ENCODE data around the gene CRAMP1. TPM values are rescaled to one million over a fixed set of nuclear protein-coding genes. Genes with fewer than 3 reads are reported as not detected.

The CRAMP1 gene
- total and polyA plus RNA-seq, 2 experiments from 2014 or later: 2.2 to 6.3 TPM

DNA sequence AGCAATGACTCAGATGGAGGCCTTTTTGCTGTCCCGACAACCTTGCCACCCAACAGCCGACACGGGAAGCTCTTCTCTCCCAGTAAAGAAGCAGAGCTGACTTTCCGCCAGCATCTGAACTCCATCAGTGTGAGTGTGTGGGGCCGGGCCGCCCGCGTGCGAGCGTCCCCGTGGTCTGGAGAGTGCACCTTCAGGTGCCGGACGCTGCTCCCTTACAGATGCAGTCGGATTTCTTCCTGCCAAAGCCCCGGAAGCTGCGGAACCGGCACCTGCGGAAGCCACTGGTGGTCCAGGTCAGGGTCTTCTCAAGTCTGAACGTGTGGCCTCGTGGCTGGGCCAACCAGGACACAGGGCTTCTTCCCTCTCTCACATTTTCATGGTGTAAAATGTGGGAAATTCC lies 50.4 kb downstream of the CRAMP1 start:
- in situ Hi-C loops (cut with MboI): no loop called here
- Histone ChIP-seq H3K36me3 (ENCODE audit: low read depth) (peaks cover 26% of the 10 kb centered on the region), H3K27me3 (replicated peaks; ENCODE audit: insufficient read depth) (no peaks in the 10 kb centered on the region), H3K9me3 (ENCODE audit: low read depth) (no peaks in the 10 kb centered on the region), H3K9ac (no peak overlapping the region), H3K4me2 (ENCODE audit: unreplicated experiment) (no peak overlapping the region), H3K4me3 (no peak overlapping the region), H3K27ac (no peak overlapping the region), H2AFZ (no peak overlapping the region), H4K20me1 (ENCODE audit: insufficient read depth) (no peaks in the 10 kb centered on the region), H3K4me1 (ENCODE audit: insufficient read depth) (no peaks in the 10 kb centered on the region), H3K79me2 (ENCODE audit: insufficient read depth) (no peaks in the 10 kb centered on the region), H3F3A (ENCODE audit: insufficient read depth) (no peaks in the 10 kb centered on the region), H3K9me2 (ENCODE audit: insufficient read depth) (no peaks in the 10 kb centered on the region)
- WGBS, 2 experiments (ENCODE audit: low coverage in 1 of 2, low lambda C conversion rate in 2 of 2, missing lambda C conversion rate in 2 of 2): 83 to 86% methylated on average over 20 of the region's 20 CpGs
- no peak for TF ChIP-seq EZH2phosphoT487 (IDR thresholded peaks at IDR 0.05; ENCODE audit: insufficient read depth, low read depth)
- no peak for TF ChIP-seq EZH2 (IDR thresholded peaks at IDR 0.05; ENCODE audit: insufficient read depth, poor library complexity, severe bottlenecking)
- DNase-seq: no peak

DNA sequence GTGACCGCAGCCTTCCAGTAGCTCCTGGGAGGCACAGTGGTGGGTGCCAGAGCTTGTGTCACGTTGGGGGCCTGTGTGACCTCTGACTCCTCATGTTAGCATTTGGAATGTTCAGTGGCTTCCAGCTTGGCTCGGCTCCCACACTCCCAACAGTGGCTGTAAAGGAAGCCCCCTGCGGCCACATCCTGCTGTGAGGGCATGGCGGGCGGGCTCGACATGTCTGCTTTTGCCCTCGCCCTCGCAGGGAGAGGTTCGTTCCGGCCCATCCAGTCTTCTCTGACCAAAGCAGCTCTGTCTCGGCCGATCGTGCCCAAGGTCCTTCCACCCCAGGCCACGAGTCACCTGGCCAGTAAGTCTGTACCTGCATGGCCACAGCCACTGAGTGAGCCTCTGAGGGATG lies 53.7 kb downstream of the CRAMP1 start:
- in situ Hi-C loops (cut with MboI): no loop called here
- Histone ChIP-seq H3F3A (ENCODE audit: insufficient read depth) (no peaks in the 10 kb centered on the region), H4K20me1 (ENCODE audit: insufficient read depth) (no peaks in the 10 kb centered on the region), H3K27me3 (replicated peaks; ENCODE audit: insufficient read depth) (no peaks in the 10 kb centered on the region), H3K4me2 (ENCODE audit: unreplicated experiment) (no peak overlapping the region), H3K4me1 (ENCODE audit: insufficient read depth) (no peaks in the 10 kb centered on the region), H3K9me2 (ENCODE audit: insufficient read depth) (no peaks in the 10 kb centered on the region), H3K36me3 (ENCODE audit: low read depth) (peaks cover 21% of the 10 kb centered on the region), H3K9me3 (ENCODE audit: low read depth) (no peaks in the 10 kb centered on the region), H3K4me3 (no peak overlapping the region), H3K79me2 (ENCODE audit: insufficient read depth) (no peaks in the 10 kb centered on the region), H2AFZ (no peak overlapping the region), H3K9ac (no peak overlapping the region), H3K27ac (no peak overlapping the region)
- TF ChIP-seq EZH2 (IDR thresholded peaks at IDR 0.05; ENCODE audit: insufficient read depth, poor library complexity, severe bottlenecking) (no peak), EZH2phosphoT487 (IDR thresholded peaks at IDR 0.05; ENCODE audit: insufficient read depth, low read depth) (no peak)
- DNase-seq: no peak
- WGBS, 2 experiments (ENCODE audit: low coverage in 1 of 2, low lambda C conversion rate in 2 of 2, missing lambda C conversion rate in 2 of 2): 90 to 94% methylated on average over 15 of the region's 15 CpGs

DNA sequence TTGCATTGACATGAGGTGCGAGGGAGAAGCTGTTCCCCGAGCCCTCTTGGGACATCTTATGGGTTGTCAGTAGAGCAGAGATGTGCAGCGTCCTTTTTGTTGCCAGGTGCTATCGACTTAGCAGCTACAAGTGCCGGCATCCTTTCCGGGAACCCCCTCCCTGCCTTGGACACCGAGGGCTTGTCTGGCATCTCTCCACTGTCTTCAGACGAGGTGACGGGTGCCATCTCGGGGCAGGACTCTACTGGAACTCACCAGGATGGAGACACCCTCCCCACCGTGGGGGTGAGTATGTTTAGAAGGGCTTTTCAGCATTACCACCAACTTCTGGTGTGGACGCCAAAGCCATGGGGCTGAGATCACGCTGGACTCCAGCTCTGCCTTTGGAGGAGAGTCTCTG lies 54.2 kb downstream of the CRAMP1 start:
- H4K20me1 ChIP-seq (ENCODE audit: insufficient read depth): no peaks in the 10 kb centered on the region
- no peaks in the 10 kb centered on the region for H3K27me3 ChIP-seq (replicated peaks; ENCODE audit: insufficient read depth)
- H3F3A ChIP-seq (ENCODE audit: insufficient read depth): no peaks in the 10 kb centered on the region
- H3K4me3 ChIP-seq: no peak overlapping the region
- H3K9ac ChIP-seq: no peak overlapping the region
- H3K79me2 ChIP-seq (ENCODE audit: insufficient read depth): no peaks in the 10 kb centered on the region
- no peak for DNase-seq
- WGBS, 2 experiments (ENCODE audit: low coverage in 1 of 2, low lambda C conversion rate in 2 of 2, missing lambda C conversion rate in 2 of 2): 91 to 94% methylated on average over 13 of the region's 13 CpGs
- no peaks in the 10 kb centered on the region for H3K4me1 ChIP-seq (ENCODE audit: insufficient read depth)
- H3K9me3 ChIP-seq (ENCODE audit: low read depth): no peaks in the 10 kb centered on the region
- in situ Hi-C loops (cut with MboI): no loop called here
- H3K27ac ChIP-seq: no peak overlapping the region
- no peak for TF ChIP-seq EZH2 (IDR thresholded peaks at IDR 0.05; ENCODE audit: insufficient read depth, poor library complexity, severe bottlenecking)
- TF ChIP-seq EZH2phosphoT487 (IDR thresholded peaks at IDR 0.05; ENCODE audit: insufficient read depth, low read depth): no peak
- H3K36me3 ChIP-seq (ENCODE audit: low read depth): peaks cover 24% of the 10 kb centered on the region
- H3K9me2 ChIP-seq (ENCODE audit: insufficient read depth): no peaks in the 10 kb centered on the region
- H2AFZ ChIP-seq: no peak overlapping the region
- no peak overlapping the region for H3K4me2 ChIP-seq (ENCODE audit: unreplicated experiment)

DNA sequence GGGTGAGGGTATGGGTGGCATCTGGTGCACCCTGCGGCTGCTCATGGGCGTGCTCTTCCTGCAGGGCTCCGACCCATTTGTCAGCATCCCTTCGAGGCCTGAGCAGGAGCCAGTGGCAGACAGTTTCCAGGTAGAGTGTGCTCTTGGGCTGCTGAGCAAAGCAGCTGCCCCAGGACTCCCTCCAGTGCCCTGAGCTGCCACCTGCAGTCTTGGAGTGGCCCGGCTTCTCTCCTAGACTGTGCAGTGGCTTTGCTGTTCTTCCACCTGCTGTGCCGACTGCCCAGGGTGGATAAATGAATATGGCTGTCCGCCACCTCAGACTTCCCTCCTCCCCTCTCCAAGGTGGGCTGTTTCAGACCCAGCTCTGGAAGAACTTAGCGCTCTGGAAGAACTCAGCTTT lies 55.1 kb downstream of the CRAMP1 start:
- Histone ChIP-seq H3K27me3 (replicated peaks; ENCODE audit: insufficient read depth) (no peaks in the 10 kb centered on the region), H3K4me3 (no peak overlapping the region), H3K9me2 (ENCODE audit: insufficient read depth) (no peaks in the 10 kb centered on the region), H3K27ac (no peak overlapping the region), H2AFZ (no peak overlapping the region), H3K9ac (no peak overlapping the region), H3K79me2 (ENCODE audit: insufficient read depth) (no peaks in the 10 kb centered on the region), H3K36me3 (ENCODE audit: low read depth) (peaks cover 26% of the 10 kb centered on the region), H4K20me1 (ENCODE audit: insufficient read depth) (no peaks in the 10 kb centered on the region), H3F3A (ENCODE audit: insufficient read depth) (no peaks in the 10 kb centered on the region), H3K4me1 (ENCODE audit: insufficient read depth) (no peaks in the 10 kb centered on the region), H3K4me2 (ENCODE audit: unreplicated experiment) (no peak overlapping the region), H3K9me3 (ENCODE audit: low read depth) (no peaks in the 10 kb centered on the region)
- TF ChIP-seq EZH2phosphoT487 (IDR thresholded peaks at IDR 0.05; ENCODE audit: insufficient read depth, low read depth) (no peak), EZH2 (IDR thresholded peaks at IDR 0.05; ENCODE audit: insufficient read depth, poor library complexity, severe bottlenecking) (no peak)
- DNase-seq: no peak
- in situ Hi-C loops (cut with MboI): no loop called here
- 97 to 99% methylated on average over 8 of the region's 8 CpGs for WGBS, 2 experiments (ENCODE audit: low coverage in 1 of 2, low lambda C conversion rate in 2 of 2, missing lambda C conversion rate in 2 of 2)

DNA sequence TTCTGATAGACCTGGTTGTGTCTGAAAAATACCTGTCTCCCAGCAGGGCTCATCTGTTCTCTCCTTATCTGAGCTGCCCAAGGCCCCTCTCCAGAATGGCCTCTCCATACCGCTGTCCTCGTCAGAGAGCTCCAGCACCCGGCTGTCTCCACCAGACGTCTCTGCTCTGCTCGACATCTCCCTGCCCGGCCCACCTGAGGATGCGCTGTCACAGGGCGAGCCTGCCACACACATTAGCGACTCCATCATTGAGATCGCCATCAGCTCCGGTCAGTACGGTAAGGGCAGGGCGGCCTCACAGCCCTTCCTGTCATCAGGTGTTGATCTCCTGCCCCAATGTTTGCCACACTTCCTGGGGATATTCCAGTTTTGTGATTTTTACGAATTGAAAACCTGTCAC lies 55.8 kb downstream of the CRAMP1 start:
- in situ Hi-C loops (cut with MboI): no loop called here

More for the DNA sequence above, 55.8 kb downstream of the CRAMP1 start:
- H3K9me2 ChIP-seq (ENCODE audit: insufficient read depth): no peaks in the 10 kb centered on the region
- no peaks in the 10 kb centered on the region for H3F3A ChIP-seq (ENCODE audit: insufficient read depth)
- WGBS, 2 experiments (ENCODE audit: low coverage in 1 of 2, low lambda C conversion rate in 2 of 2, missing lambda C conversion rate in 2 of 2): 96 to 98% methylated on average over 14 of the region's 14 CpGs
- H3K9ac ChIP-seq: no peak overlapping the region
- no peak overlapping the region for H3K27ac ChIP-seq
- no peaks in the 10 kb centered on the region for H3K9me3 ChIP-seq (ENCODE audit: low read depth)
- peaks cover 29% of the 10 kb centered on the region for H3K36me3 ChIP-seq (ENCODE audit: low read depth)
- H2AFZ ChIP-seq: no peak overlapping the region
- TF ChIP-seq EZH2 (IDR thresholded peaks at IDR 0.05; ENCODE audit: insufficient read depth, poor library complexity, severe bottlenecking): no peak
- TF ChIP-seq EZH2phosphoT487 (IDR thresholded peaks at IDR 0.05; ENCODE audit: insufficient read depth, low read depth): no peak
- no peaks in the 10 kb centered on the region for H3K4me1 ChIP-seq (ENCODE audit: insufficient read depth)
- H4K20me1 ChIP-seq (ENCODE audit: insufficient read depth): no peaks in the 10 kb centered on the region
- no peak for DNase-seq
- H3K4me2 ChIP-seq (ENCODE audit: unreplicated experiment): no peak overlapping the region
- no peaks in the 10 kb centered on the region for H3K27me3 ChIP-seq (replicated peaks; ENCODE audit: insufficient read depth)
- H3K79me2 ChIP-seq (ENCODE audit: insufficient read depth): no peaks in the 10 kb centered on the region
- H3K4me3 ChIP-seq: no peak overlapping the region

Data from GM23248 (cell line).